Natural killer cell treated with Interleukin-12 subunit alpha and Interleukin-12 subunit beta and Interleukin-15 and Interleukin-18, amount 100 ng/mL, for 72 hours (primary cell): ENCODE data around the gene LCN15. TPM values are rescaled to one million over a fixed set of nuclear protein-coding genes. Genes with fewer than 3 reads are reported as not detected.
"Not testable (repeated sequence)": the region's sequence is repeated elsewhere in the genome, so short reads cannot be mapped to it uniquely, and the experiment has no call there.

Experiments used
- ATAC-seq, 2 donors: fragments of 150-1000 bp; cut with Tn5 transposase in 1 of 2; sonication (Bioruptor Pico), chemical (Tn5 transposase) in 1 of 2; 2 replicates each; pipeline ENCODE4 v1.10.0; 2021
- DNase-seq: peaks from one replicate; pipeline ENCODE4 v3.0.0; 2022; ENCODE audit warnings: low spot score
- H3K27ac Mint-ChIP-seq, 2 donors: 1 replicate in 1 of 2; 2 replicates in 1 of 2; pipeline ENCODE4 v1.8.0; 2022; ENCODE audit warnings: mixed read lengths in 2 of 2, mild to moderate bottlenecking in 1 of 2, moderate library complexity in 1 of 2
- H3K27me3 Mint-ChIP-seq, 2 donors: 1 replicate in 1 of 2; 2 replicates in 1 of 2; pipeline ENCODE4 v1.8.0; 2022; ENCODE audit warnings: mixed read lengths in 2 of 2
- H3K36me3 Mint-ChIP-seq: one replicate; pipeline ENCODE4 v1.8.0; 2022; ENCODE audit warnings: mixed read lengths
- H3K4me1 Mint-ChIP-seq, 2 donors: 1 replicate in 1 of 2; 2 replicates in 1 of 2; pipeline ENCODE4 v1.8.0; 2022; ENCODE audit warnings: low read depth in 2 of 2, mixed read lengths in 2 of 2, mild to moderate bottlenecking in 1 of 2
- H3K4me3 Mint-ChIP-seq: one replicate; pipeline ENCODE4 v1.8.0; 2022; ENCODE audit warnings: mixed read lengths
- H3K9me3 Mint-ChIP-seq: 2 replicates; pipeline ENCODE4 v1.8.0; 2022; ENCODE audit warnings: mixed read lengths
- total RNA-seq, 2 donors: library from RNA; stranded (reverse); gene quantifications; one replicate each; pipeline ENCODE4 v1.2.3, GENCODE V29; 2022

LCN15 gene
- total RNA-seq, 2 donors from 2014 or later: not detected

DNA sequence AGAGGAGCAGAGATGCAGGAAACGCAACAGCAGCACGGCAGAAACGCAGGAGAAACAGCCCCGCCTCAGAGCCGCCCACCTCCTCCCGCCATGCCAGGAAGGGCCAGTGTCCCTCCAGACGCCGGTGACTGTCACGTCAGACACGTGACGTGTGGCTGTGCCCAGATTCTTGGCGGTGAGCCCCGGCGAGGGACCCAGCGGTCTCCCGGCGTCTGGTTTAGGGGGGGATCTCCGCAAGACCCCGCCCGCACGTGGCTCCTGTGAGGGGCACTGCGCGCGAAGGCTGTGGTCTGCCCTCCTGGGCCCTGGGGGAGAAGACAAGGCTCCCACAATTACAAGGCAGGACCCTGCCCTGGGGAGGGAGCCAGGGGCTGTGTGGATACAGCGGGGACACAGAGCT lies 3.9 kb downstream of the LCN15 start:
- ATAC-seq (no peak), DNase-seq (no peak)
- no peak overlapping the region for H3K4me3 Mint-ChIP-seq
- peaks cover 3% of the 10 kb centered on the region for H3K9me3 Mint-ChIP-seq
- H3K36me3 Mint-ChIP-seq: no peaks in the 10 kb centered on the region
- H3K27me3 Mint-ChIP-seq: no peaks in the 10 kb centered on the region
- H3K27ac Mint-ChIP-seq: no peak overlapping the region
- H3K4me1 Mint-ChIP-seq: no peaks in the 10 kb centered on the region

DNA sequence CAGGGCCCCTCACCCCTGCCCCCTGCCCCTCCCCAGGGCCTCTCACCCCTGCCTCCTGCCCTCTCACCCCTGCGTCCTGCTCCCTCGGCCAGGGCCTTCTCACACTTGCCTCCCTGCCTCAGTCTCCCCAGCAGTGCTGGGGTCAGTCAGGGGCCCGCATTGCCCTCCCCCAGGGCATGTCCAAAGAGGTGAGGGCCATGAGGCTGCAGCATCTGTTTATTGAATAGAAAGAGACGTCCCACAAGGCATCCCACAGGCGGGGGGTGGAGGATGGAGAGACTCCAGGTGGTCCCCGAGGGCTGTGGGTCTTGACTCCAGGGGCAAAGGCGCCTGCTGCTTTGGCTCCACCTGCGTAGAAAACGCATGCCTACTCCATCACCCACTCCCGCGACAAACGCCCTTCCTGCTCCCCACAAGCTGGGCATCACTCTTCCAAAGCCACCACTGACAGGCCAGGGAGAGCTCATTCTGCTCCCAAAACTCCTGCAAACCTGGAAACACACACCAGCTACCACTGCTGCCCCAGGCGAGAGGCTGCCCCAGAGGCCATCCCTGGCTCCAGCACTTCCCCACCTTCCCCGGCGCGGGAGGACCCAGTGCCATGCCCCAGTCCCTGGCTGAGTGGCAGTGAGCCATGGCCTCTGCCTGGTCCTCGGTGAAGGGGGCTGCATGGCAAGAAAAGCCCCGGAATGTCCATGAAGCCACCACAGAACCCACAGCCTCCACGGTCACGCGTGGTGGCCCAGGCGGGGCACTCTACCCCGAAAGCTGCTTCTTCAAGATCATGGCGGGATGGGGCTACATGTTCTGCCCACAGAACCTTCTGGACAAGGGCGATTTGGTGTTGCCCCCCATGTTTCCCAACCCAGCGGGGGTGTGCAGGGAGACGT lies 4.6 kb downstream of the LCN15 start:
- Mint-ChIP-seq H3K27me3 (no peaks in the 10 kb centered on the region), H3K4me1 (no peaks in the 10 kb centered on the region), H3K4me3 (no peak overlapping the region), H3K27ac (no peak overlapping the region), H3K9me3 (peaks cover 3% of the 10 kb centered on the region), H3K36me3 (no peaks in the 10 kb centered on the region)
- no peak for ATAC-seq
- DNase-seq: no peak

DNA sequence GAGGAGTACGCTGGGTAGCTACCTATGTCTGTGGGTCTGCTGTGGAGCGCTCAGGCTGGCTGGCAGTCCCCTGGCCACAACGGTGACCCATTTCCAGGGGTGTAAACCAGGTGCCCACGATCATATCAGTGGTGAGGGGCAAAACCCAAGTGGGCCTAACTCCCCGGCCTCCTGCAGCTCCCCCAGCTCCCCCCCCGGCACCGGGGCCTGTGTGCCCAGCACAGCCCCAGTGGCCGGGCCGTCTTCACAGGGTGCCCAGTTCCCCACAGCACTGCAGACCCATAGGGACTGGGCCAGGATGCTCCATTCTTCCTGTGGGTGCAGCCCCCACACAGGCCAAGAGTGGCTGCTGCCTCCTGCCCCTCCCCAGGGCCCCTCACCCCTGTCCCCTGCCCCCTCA lies 5.3 kb downstream of the LCN15 start:
- no peak overlapping the region for H3K27ac Mint-ChIP-seq
- no peaks in the 10 kb centered on the region for H3K4me1 Mint-ChIP-seq
- no peak for ATAC-seq
- no peak for DNase-seq
- H3K27me3 Mint-ChIP-seq: no peaks in the 10 kb centered on the region
- H3K4me3 Mint-ChIP-seq: no peak overlapping the region
- peaks cover 3% of the 10 kb centered on the region for H3K9me3 Mint-ChIP-seq
- no peaks in the 10 kb centered on the region for H3K36me3 Mint-ChIP-seq

DNA sequence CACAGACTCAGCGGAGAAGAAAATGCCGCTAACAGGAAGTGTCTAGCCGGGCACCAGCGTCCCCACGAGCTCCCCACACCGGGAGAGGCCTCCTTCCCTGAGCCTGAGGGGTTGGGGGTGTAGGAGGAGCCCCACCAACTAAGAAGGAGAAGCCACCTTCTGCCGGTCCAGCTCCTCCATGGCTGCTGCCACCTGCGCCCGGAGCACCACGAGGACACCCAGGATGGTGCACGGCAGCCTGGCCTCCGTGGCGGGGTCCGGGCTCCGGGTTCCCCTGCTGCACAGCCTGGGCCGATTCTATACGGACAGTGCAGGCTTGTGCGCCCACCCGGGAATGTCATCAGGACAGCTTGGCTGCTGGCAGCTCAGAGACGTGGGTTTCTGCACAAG lies 6.6 kb downstream of the LCN15 start:
- Mint-ChIP-seq H3K4me1 (no peaks in the 10 kb centered on the region), H3K4me3 (no peak overlapping the region), H3K27me3 (peaks cover under 1 to 3% of the 10 kb centered on the region in 2 donors), H3K9me3 (peaks cover 3% of the 10 kb centered on the region), H3K36me3 (peaks cover 2% of the 10 kb centered on the region), H3K27ac (no peak overlapping the region)
- no peak for ATAC-seq
- no peak for DNase-seq

DNA sequence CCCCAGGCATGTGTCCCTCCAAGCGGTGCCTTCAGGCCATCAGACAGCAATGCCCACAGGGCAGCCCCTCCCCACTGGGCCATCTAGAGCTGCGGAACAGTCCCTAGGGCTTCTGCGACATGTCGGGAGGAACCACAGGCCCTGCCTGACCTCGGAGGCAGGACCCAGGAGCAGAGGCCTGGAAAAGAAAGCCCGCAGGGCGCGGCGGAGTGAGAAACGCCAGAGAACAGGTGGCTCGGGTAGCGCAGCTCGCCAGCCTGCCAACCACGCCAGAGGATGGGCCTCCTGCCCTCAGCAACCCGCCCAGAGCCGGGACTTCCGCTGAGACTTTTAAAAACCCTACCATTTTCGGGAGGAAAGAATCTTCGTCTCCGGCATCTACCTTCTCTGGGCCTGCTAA lies 7.0 kb downstream of the LCN15 start:
- ATAC-seq (no peak), DNase-seq (no peak)
- Mint-ChIP-seq H3K36me3 (peaks cover 6% of the 10 kb centered on the region), H3K9me3 (peaks cover 7% of the 10 kb centered on the region), H3K27me3 (peaks cover 4 to 7% of the 10 kb centered on the region in 2 donors), H3K4me1 (no peaks in the 10 kb centered on the region), H3K4me3 (no peak overlapping the region), H3K27ac (no peak overlapping the region)

DNA sequence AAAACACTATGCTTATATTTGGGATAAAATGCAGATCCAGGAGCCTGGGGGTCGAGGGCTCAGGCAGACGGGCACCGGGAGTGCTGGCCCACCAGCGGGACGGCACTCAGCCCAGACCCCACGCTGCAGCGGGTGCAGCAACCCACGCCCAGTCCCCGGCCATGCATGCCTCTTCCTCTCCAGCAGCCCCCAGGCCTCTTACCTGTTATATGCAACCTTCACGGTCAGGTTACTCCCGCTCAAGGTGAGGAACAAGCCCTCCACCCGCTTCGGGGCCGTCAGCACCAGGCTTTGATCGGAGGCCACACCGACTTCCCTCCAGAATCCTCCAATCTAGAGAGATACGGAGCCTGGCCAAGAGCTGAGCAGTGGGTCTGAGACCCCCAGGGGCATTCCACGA lies 7.5 kb downstream of the LCN15 start:
- H3K9me3 Mint-ChIP-seq: peaks cover 8% of the 10 kb centered on the region
- peaks cover 4 to 9% of the 10 kb centered on the region in 2 donors for H3K27me3 Mint-ChIP-seq
- no peak overlapping the region for H3K4me3 Mint-ChIP-seq
- ATAC-seq (no peak), DNase-seq (no peak)
- H3K27ac Mint-ChIP-seq: no peak overlapping the region
- peaks cover 10% of the 10 kb centered on the region for H3K36me3 Mint-ChIP-seq
- no peaks in the 10 kb centered on the region for H3K4me1 Mint-ChIP-seq

DNA sequence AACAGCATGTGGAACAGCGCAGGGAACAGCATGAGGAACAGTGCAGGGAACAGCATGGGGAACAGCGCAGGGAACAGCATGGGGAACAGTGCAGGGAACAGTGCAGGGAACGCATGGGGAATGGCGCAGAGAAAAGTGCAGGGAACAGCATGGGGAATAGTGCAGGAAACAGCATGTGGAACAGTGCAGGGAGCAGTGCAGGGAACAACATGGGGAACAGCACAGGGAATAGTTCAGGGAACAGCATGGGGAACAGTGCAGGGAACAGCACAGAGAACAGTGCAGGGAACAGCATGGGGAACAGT lies 8.2 kb downstream of the LCN15 start:
- Mint-ChIP-seq H3K36me3 (peaks cover 16% of the 10 kb centered on the region), H3K27ac (no peak overlapping the region), H3K4me1 (no peaks in the 10 kb centered on the region), H3K4me3 (no peak overlapping the region), H3K27me3 (peaks cover 5 to 9% of the 10 kb centered on the region in 2 donors), H3K9me3 (peaks cover 11% of the 10 kb centered on the region)
- no peak for ATAC-seq
- no peak for DNase-seq

DNA sequence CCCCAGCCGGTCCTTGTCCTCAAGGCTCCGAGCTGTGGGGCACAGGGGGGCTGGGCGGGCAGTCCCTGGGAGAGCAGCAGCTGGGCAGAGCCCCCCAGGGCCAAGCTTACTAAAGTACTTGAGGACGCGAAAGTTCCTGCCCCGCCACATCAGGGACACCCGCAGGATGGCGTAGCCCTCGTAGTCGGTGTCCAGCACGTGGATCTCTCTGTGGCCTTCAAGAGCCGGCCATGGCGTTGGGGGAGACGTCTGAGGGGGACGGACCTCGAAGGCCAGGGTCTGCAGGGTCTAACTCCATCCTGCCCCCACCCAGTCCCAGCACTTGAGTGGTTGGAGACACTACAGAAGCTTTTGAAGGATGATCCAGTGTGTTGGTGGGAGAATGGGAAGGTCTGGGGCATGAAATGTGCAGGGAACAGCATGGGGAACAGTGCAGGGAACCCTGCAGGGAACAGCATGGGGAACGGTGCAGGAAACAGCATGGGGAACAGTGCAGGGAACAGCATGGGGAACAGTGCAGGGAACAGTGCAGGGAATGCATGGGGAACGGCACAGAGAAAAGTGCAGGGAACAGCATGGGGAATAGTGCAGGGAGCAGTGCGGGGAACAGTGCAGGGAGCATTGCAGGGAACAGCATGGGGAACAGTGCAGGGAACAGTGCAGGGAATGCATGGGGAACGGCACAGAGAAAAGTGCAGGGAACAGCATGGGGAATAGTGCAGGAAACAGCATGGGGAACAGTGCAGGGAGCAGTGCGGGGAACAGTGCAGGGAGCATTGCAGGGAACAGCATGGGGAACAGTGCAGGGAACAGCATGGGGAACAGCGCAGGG lies 8.8 kb downstream of the LCN15 start:
- not testable (repeated sequence) for ATAC-seq, H3K27ac Mint-ChIP-seq, H3K4me3 Mint-ChIP-seq, H3K4me1 Mint-ChIP-seq, DNase-seq, H3K27me3 Mint-ChIP-seq
- peaks cover 16% of the 10 kb centered on the region for H3K36me3 Mint-ChIP-seq
- peaks cover 11% of the 10 kb centered on the region for H3K9me3 Mint-ChIP-seq

DNA sequence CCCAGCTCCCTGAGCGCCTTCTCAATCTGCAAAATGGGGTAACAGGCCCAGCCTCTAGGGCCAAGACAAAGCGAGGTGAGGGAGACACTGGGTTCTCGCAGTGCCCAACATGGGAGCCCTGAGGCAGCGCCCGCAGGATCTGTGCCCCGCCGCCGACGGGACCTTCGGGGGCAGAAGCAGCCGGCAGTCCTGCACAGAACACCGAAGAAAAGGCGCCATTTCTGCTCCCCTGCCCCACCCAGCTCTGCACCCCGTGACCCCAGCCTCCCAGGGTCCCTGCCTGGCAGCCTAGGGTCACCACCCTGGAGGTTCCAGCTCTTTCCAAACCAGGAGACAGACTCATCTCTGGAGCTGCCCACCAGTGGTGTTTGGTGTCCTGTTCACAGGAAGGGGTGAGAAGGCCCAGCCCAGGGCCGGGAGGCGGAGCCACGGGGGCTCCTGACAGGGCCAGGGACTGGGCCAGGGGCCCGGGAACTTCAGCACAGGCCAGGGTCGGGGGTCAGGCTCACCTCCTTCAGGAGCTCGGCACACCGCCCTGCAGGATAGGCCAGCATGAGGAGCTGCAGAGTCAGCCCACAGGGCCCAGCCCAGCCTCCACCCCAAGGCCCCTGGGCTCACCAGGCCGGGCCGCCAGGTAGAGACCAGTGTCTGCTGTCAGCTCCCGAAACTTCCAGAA lies 9.6 kb downstream of the LCN15 start:
- Mint-ChIP-seq H3K36me3 (peaks cover 16% of the 10 kb centered on the region), H3K27ac (no peak overlapping the region), H3K4me1 (peaks cover 0 to 5% of the 10 kb centered on the region in 2 donors), H3K9me3 (peaks cover 11% of the 10 kb centered on the region), H3K27me3 (peaks cover 9 to 10% of the 10 kb centered on the region in 2 donors), H3K4me3 (no peak overlapping the region)
- no peak for DNase-seq
- ATAC-seq: no peak

DNA sequence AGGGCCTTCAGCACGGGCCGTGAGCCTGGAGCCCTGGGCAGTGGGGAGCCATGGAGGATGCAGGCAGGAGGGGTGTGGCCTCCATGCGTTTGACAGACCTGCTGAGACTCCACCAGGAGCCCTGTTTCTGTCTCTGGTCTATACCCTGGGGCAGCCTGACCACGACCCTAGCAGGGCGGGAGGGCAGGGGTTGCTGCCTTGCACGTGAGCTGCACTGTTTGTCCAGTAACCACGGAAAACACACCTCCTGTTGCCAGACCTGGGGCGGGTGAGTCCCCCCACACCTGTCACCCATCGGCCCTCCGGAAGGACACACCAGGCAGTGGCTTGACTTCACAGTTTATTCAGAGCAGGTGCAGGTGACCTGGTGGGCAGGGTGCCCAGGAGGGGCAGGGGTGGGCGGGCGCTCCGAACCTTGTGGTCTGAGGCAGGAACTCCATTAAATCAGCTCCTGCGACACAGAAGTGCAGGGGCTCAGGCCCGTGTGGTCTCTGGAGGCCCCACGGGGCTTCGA lies 10.2 kb downstream of the LCN15 start:
- Mint-ChIP-seq H3K27me3 (peaks cover 9 to 10% of the 10 kb centered on the region in 2 donors), H3K36me3 (peaks cover 16% of the 10 kb centered on the region)
- no peak for ATAC-seq

DNA sequence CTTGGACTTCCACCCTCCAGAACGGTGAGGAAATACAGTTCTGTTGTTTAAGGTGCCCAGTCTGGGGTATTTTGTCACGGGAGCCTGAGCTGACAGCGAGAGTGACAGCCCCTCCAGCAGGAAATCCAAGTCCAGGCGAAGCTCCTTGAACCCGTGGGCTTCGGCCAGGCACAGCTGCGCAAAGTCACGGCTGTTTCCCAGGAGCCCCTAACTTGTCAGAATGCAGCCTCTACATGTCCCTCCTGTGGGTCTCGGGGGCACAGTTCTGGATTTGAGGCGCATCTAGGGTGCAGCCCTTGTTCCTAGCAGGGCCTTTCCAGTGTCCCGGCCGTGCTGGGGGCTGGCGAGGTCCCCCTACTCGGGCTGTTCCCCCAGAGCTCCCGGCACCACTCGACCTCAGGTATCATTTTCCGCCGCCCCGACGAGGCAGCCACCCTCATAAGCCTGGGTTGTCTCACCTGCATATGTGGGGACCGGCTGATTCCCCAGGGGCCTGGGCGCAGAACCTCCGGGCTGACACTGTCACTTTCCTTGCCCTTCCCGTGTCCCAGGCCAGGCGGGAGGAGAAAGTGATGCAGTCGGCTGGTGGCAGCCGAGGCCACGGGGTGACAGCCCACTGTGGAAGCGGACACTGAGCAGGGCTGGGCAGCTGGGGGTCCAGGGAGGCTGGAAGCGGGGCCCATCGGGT lies 10.8 kb downstream of the LCN15 start:
- Mint-ChIP-seq H3K27me3 (peaks cover 9 to 10% of the 10 kb centered on the region in 2 donors), H3K36me3 (peaks cover 16% of the 10 kb centered on the region), H3K27ac (no peak overlapping the region), H3K9me3 (peaks cover 11% of the 10 kb centered on the region), H3K4me1 (peaks cover 0 to 5% of the 10 kb centered on the region in 2 donors), H3K4me3 (no peak overlapping the region)
- ATAC-seq (no peak), DNase-seq (no peak)

More for the DNA sequence above, 10.2 kb downstream of the LCN15 start:
- Mint-ChIP-seq H3K27ac (no peak overlapping the region), H3K4me1 (peaks cover 0 to 5% of the 10 kb centered on the region in 2 donors), H3K4me3 (no peak overlapping the region), H3K9me3 (peaks cover 11% of the 10 kb centered on the region)
- DNase-seq: no peak

DNA sequence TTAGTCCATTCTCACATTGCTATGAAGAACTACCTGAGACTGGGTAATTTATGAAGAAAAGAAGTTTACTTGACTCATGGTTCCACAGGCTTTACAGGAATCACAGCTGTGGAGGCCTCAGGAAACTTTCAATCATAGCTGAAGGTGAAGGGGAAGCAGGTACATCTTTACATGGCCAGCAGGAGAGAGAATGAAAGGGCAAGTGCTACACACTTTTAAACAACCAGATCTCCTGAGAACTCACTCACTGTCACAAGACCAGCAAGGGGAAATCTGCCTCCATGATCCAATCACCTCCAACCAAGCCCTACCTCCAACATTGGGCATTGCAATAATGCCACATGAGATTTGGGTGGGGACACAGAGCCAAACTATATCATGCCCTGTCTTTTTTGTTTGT lies 12.5 kb downstream of the LCN15 start:
- Mint-ChIP-seq H3K27me3 (peaks cover 9 to 10% of the 10 kb centered on the region in 2 donors), H3K4me1 (peaks cover 0 to 5% of the 10 kb centered on the region in 2 donors), H3K4me3 (no peak overlapping the region), H3K36me3 (peaks cover 16% of the 10 kb centered on the region), H3K27ac (no peak overlapping the region), H3K9me3 (peaks cover 11% of the 10 kb centered on the region)
- DNase-seq (no peak), ATAC-seq (no peak)

DNA sequence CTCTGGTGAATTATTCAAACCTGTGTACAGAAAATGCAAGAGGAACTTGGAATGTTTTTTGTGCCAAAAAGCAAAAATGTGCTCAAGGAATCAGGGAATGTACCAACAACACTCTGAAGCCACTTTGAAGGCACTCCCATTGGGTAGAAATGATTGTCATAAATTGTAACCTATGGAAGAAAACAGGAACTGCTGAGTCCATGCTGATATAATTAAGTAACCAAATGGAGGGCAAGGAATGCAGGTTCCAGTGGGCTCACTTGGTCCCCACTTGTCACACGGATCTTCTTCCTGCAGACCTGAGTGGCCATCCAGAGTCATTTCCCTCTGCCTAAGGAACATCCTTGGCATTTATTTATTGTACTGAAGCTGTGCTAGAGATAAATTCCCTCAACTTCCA lies 13.1 kb downstream of the LCN15 start:
- Mint-ChIP-seq H3K9me3 (peaks cover 11% of the 10 kb centered on the region), H3K27me3 (peaks cover 9 to 10% of the 10 kb centered on the region in 2 donors), H3K4me1 (peaks cover 0 to 5% of the 10 kb centered on the region in 2 donors), H3K36me3 (peaks cover 16% of the 10 kb centered on the region), H3K4me3 (no peak overlapping the region), H3K27ac (no peak overlapping the region)
- DNase-seq (no peak), ATAC-seq (no peak)
